Panc1 (cell line): Measurements from ENCODE around the gene TMEM182. TPM values are rescaled to one million over a fixed set of nuclear protein-coding genes. Genes with fewer than 3 reads are reported as not detected.

Experiments used
- ATAC-seq: fragments of 200-7000 bp; cut with Tn5 transposase; 2 replicates; pipeline ENCODE4 v1.9.1; 2020; ENCODE audit warnings: mild to moderate bottlenecking, moderate library complexity
- BruUV-seq: library from RNA; stranded (reverse); fragments of 400-500 nt; replicated peaks from 2 replicates; lab custom pipeline; 2021; lab: Mats Ljungman, UMichigan
- CTCF ChIA-PET: fragments of 300-600 bp; sonication (Branson Sonifier 250); formaldehyde crosslinking; loops from one replicate; lab custom pipeline; 2022; ENCODE audit warnings: antibody characterized with exemption; lab: Charles Lee
- POLR2A ChIA-PET: fragments of 300-600 bp; sonication (Branson Sonifier 250); formaldehyde crosslinking; loops from one replicate; lab custom pipeline; 2022; ENCODE audit warnings: antibody characterized with exemption; lab: Charles Lee
- DNase-seq: peaks from one replicate; pipeline ENCODE4 v3.0.0-alpha.2; 2010; ENCODE audit warnings: low read depth, low spot score
- H3K27ac ChIP-seq: 2 replicates; pipeline ENCODE4 v1.5.1; 2011; ENCODE audit warnings: mild to moderate bottlenecking, low read length, inconsistent platforms
- H3K27me3 ChIP-seq: fragments of 200-500 bp; sonication (Bioruptor generic); 2 replicates; pipeline ENCODE4 v1.6.0; 2014; ENCODE audit warnings: low read length, inconsistent platforms; ENCODE audit not compliant: control insufficient read depth, insufficient read depth
- H3K36me3 ChIP-seq: fragments of 200-500 bp; sonication (Bioruptor generic); 2 replicates; pipeline ENCODE4 v1.5.1; 2014; ENCODE audit warnings: inconsistent platforms, mild to moderate bottlenecking, low read length, moderate library complexity; ENCODE audit not compliant: control insufficient read depth, insufficient read depth
- H3K4me1 ChIP-seq: 2 replicates; pipeline ENCODE4 v1.5.1; 2011; ENCODE audit warnings: inconsistent platforms, mild to moderate bottlenecking, low read length, moderate library complexity; ENCODE audit not compliant: control insufficient read depth, insufficient read depth
- H3K4me3 ChIP-seq, 2 experiments: 2 replicates each; pipeline ENCODE4 v1.5.1; 2011 to 2012; ENCODE audit warnings: low read depth in 2 of 2, low read length in 2 of 2, mild to moderate bottlenecking in 2 of 2, inconsistent platforms in 1 of 2, moderate library complexity in 1 of 2
- H3K9me3 ChIP-seq: fragments of 200-500 bp; sonication (Bioruptor generic); 2 replicates; pipeline ENCODE4 v1.5.1; 2014; ENCODE audit warnings: low read depth, mild to moderate bottlenecking, inconsistent platforms, low read length, moderate library complexity; ENCODE audit not compliant: control insufficient read depth, insufficient read depth
- CTCF ChIP-seq: fragments of 450-650 bp; IDR thresholded peaks from 2 replicates; pipeline ENCODE4 v1.5.1; 2017; ENCODE audit warnings: mild to moderate bottlenecking
- POLR2AphosphoS5 ChIP-seq: IDR thresholded peaks from 2 replicates; pipeline ENCODE4 v1.6.1; 2012; ENCODE audit warnings: mild to moderate bottlenecking, low read depth, low read length, moderate library complexity
- REST ChIP-seq, 2 experiments: IDR thresholded peaks; 2 replicates each; pipeline ENCODE4 v1.6.1; 2011 to 2012; ENCODE audit warnings: low read depth in 2 of 2, control low read depth in 1 of 2, low read length in 1 of 2, mild to moderate bottlenecking in 1 of 2, moderate library complexity in 1 of 2; ENCODE audit not compliant: insufficient read depth in 1 of 2
- SIN3A ChIP-seq: IDR thresholded peaks from 2 replicates; pipeline ENCODE4 v1.6.1; 2012; ENCODE audit warnings: low read depth, mild to moderate bottlenecking, low read length, moderate library complexity, borderline replicate concordance; ENCODE audit not compliant: insufficient read depth
- TCF7L2 ChIP-seq: IDR thresholded peaks from 2 replicates; pipeline ENCODE4 v1.6.1; 2011; ENCODE audit warnings: mild to moderate bottlenecking, low read depth, low read length, inconsistent platforms
- in situ Hi-C: cut with HindIII; loops from 2 replicates; pipeline ENCODE4 v1.10.0; 2016; ENCODE audit warnings: low sequenced_read_pairs, low pct_unique_long_range_greater_than_20kb
- intact Hi-C: fragments of 100-400 bp; cut with micrococcal nuclease; formaldehyde crosslinking; loops from one replicate; pipeline ENCODE4 v1.10.0; 2022; ENCODE audit not compliant: unreplicated experiment
- total RNA-seq: library from RNA; stranded (reverse); gene quantifications from one replicate; pipeline ENCODE4 v1.2.1, GENCODE V29; 2021; ENCODE audit not compliant: unreplicated experiment

TMEM182 gene
- total RNA-seq, 1 experiment from 2014 or later: 6.2 TPM

- Histone ChIP-seq H3K4me1 (peaks cover 13% of the 10 kb centered on the region), H3K4me3 (peak overlapping the region; percentile 84 to 93), H3K27ac (peak overlapping the region; percentile 89), H3K9me3 (no peaks in the 10 kb centered on the region), H3K36me3 (no peaks in the 10 kb centered on the region; the same call in 1 of the 2 replicates), H3K27me3 (no peaks in the 10 kb centered on the region)
- TSS peak; percentile 93 for BruUV-seq
- no peak for TF ChIP-seq TCF7L2
- peak; percentile 77 for TF ChIP-seq POLR2AphosphoS5
- ChIA-PET CTCF (interaction anchor here (1.9 kb wide), 1 partner anchor 17 kb away, joined by 8 read pairs; no protein-coding TSS in a partner anchor), POLR2A (no interaction called here)
- DNase-seq (peak; percentile 33), ATAC-seq (peak; percentile 99)
- in situ Hi-C loops (no loop called here), intact Hi-C loops (no loop called here)
These were observed 25.1 kb upstream of the TMEM182 start for GRCh38 chr2:102736410-102737409.

- ATAC-seq (no peak), DNase-seq (no peak)
- Histone ChIP-seq H3K27ac (peak overlapping the region; percentile 89), H3K36me3 (no peaks in the 10 kb centered on the region; the same call in 1 of the 2 replicates), H3K4me1 (peaks cover 13% of the 10 kb centered on the region), H3K27me3 (no peaks in the 10 kb centered on the region), H3K9me3 (no peaks in the 10 kb centered on the region), H3K4me3 (peak overlapping the region; percentile 84 to 93)
- ChIA-PET CTCF (interaction anchor here (1.9 kb wide), 1 partner anchor 16 kb away, joined by 8 read pairs; no protein-coding TSS in a partner anchor), POLR2A (no interaction called here)
- intact Hi-C loops (no loop called here), in situ Hi-C loops (no loop called here)
- no TSS peak for BruUV-seq
- TF ChIP-seq CTCF (no peak), SIN3A (no peak), POLR2AphosphoS5 (no peak), TCF7L2 (no peak), REST (IDR thresholded peaks at IDR 0.05; ENCODE audit: insufficient read depth in 1 of 2, low read depth in 2 of 2, low read length in 1 of 2) (no peak)
These were observed 24.4 kb upstream of the TMEM182 start for GRCh38 chr2:102737431-102737830.
